Measurements from ENCODE around the gene HOMER2.

- TF ChIP-seq POLR2AphosphoS5 (IDR thresholded peaks at IDR 0.05) (no peak), EP300 (IDR thresholded peaks at IDR 0.05; ENCODE audit: low read depth) (no peak), CTCF (IDR thresholded peaks at IDR 0.05) (no peak)
Observed at GRCh38 chr15:82804575-82804949, 148.0 kb downstream of the HOMER2 start.
